Sigmoid colon (tissue), 4 donors: Measurements from ENCODE around the gene DNAJB13.

Experiments used
- POLR2A ChIP-seq, 2 donors: fragments of 450-650 bp; IDR thresholded peaks; one replicate each; pipeline ENCODE4 v1.6.1; 2016; ENCODE audit warnings: antibody characterized with exemption in 2 of 2, mild to moderate bottlenecking in 2 of 2, moderate library complexity in 2 of 2
- POLR2AphosphoS5 ChIP-seq, 4 donors: sonication (generic); formaldehyde crosslinking; IDR thresholded peaks; one replicate each; pipeline ENCODE4 v1.6.1; 2017; ENCODE audit warnings: antibody characterized with exemption in 4 of 4
- TF ChIP-seq, protein P1 (sequence below), 4 experiments: fragments of 450-650 bp in 3 of 4; fragments of 200-600 bp in 1 of 4; IDR thresholded peaks; one replicate each; pipeline ENCODE4 v1.5.1; 2016 to 2019; ENCODE audit warnings: antibody characterized with exemption in 4 of 4, mild to moderate bottlenecking in 3 of 4, moderate library complexity in 2 of 4

DNA sequence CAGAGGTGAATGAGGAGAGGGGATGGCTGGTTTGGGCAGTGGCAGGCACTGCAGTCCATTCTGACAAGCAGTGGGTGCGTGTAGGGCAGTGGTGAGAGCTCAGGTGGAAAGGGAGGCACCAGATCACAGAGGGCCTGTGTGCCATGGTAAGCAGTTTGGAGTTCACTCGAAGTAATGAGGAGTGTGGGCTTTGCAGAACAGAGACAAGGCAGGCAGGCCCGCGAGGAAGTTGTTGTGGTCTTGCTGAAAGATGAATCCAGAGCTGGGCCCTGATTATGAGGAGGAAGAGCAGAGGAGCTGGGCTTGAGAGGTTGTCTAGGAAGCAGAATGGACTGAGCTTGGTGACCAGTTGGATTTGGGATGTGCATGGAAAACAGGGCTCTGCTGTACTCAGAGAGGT, 1.6 kb upstream of the DNAJB13 start:
- TF ChIP-seq POLR2AphosphoS5 (IDR thresholded peaks at IDR 0.05) (no peak), POLR2A (IDR thresholded peaks at IDR 0.05) (no peak)
- TF ChIP-seq, protein P1, sequence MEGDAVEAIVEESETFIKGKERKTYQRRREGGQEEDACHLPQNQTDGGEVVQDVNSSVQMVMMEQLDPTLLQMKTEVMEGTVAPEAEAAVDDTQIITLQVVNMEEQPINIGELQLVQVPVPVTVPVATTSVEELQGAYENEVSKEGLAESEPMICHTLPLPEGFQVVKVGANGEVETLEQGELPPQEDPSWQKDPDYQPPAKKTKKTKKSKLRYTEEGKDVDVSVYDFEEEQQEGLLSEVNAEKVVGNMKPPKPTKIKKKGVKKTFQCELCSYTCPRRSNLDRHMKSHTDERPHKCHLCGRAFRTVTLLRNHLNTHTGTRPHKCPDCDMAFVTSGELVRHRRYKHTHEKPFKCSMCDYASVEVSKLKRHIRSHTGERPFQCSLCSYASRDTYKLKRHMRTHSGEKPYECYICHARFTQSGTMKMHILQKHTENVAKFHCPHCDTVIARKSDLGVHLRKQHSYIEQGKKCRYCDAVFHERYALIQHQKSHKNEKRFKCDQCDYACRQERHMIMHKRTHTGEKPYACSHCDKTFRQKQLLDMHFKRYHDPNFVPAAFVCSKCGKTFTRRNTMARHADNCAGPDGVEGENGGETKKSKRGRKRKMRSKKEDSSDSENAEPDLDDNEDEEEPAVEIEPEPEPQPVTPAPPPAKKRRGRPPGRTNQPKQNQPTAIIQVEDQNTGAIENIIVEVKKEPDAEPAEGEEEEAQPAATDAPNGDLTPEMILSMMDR (IDR thresholded peaks at IDR 0.05), result no peak
